Activated CD8-positive, alpha-beta memory T cell treated with anti-CD3 and anti-CD28 coated beads for 24 hours (primary cell): Measurements from ENCODE around the gene AADAT.
A peak's percentile ranks its signal among the peaks of the same experiment; 100 is the strongest.

Experiments used
- DNase-seq: peaks from one replicate; pipeline ENCODE4 v3.0.0-alpha.2; 2020

Gene AADAT

GRCh38 chr4:170026253-170027021 lies 63.3 kb downstream of the AADAT start, which contains the start of gene MFAP3L:
Gene MFAP3L (minus strand): TSS chr4:170026395. CDS start chr4:170005877, 20,518 bp downstream.
- peak; percentile 92 for DNase-seq

- DNase-seq = no peak
Observed at GRCh38 chr4:170025523-170026252, 64.1 kb downstream of the AADAT start.

- DNase-seq = no peak
Observed at GRCh38 chr4:170022211-170022610, 67.5 kb downstream of the AADAT start.

DNA sequence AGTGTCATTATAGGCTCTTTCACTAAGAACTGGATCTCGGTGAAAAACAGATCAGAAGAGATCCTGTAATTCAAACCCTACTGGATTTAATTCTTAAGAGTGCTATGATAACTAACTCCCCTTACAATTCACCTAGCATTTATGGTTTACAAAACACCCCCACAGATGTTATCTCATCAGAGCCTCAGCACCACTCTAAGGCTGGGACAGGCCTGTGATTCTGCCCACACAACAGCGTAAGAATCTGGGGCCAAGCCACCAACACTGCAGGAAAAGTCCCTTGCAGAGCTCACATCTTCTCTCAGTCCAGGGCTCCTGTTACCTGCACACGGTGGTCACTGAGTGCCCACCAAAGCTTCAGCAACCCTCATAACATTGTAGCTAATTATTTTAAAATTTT lies 72.5 kb downstream of the AADAT start:
- no peak for DNase-seq

GRCh38 chr4:170015285-170015684 lies 74.5 kb downstream of the AADAT start:
- no peak for DNase-seq

- no peak for DNase-seq
Observed at GRCh38 chr4:170014359-170015011, 75.3 kb downstream of the AADAT start.

DNA sequence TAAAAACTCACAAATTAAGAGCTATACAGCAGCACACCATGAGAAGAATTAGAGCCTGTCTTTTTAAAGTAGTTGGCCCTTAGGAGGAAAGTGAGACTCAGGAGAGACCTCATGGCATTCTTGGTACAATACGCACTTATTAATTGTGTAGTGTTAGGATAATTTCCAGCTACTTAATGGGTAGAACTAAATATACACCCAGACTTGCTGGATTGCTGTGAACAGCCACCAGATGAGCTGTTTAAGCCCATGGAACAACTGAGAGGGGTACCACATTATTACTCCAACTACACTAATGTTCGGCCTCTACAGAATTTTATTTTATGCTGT lies 77.2 kb downstream of the AADAT start:
- no peak for DNase-seq

GRCh38 chr4:170011921-170012628 lies 77.7 kb downstream of the AADAT start:
- no peak for DNase-seq
